ENCODE measurements around the gene RASSF5. TPM values are rescaled to one million over a fixed set of nuclear protein-coding genes. Genes with fewer than 3 reads are reported as not detected.
A peak's percentile ranks its signal among the peaks of the same experiment; 100 is the strongest.

The RASSF5 gene
- total RNA-seq, 1 donor from 2014 or later, result 116 TPM

DNA sequence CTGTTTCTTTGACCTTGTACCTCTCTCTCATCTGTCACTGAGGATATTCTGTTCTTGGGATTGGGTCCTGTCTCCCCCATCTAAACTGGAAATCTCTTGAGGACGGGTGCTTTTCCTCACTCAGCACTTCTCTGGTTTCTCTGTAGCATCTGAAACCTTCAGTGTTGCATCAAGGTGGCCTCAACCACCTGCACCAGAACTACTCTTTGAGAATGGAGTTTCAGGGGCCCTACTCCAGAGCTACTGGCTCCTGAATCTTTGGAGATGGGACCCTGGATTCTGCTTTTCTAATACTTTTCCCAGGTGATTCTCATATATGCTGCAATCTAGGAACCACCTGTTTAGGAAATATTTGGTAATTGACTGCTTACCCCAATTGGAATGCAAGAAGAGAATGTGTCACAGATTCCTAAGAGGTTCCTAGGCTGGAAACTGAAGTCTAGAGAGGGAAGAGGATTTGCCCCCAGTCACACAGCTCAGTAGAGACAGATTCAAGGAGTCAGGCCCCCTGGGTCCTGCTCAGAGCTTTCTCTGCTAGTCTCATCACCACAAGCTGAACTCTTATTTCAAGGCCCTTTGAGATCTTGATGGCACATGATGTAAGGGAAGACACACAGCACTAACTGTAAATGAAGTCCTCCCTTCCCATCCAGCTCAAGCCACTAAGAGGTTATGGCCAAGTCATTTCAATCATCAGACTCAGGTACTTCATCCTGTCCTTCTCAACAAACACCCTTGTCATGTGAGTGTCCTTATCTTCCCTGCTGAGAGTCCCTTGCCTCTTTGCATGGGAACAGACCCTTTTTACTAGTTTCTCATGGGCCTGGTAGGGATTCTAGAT, 56.3 kb downstream of the RASSF5 start:
- CTCF ChIA-PET, result interaction anchor here (0.8 to 3.9 kb wide), 7 partner anchors 9 to 49 kb away, joined by 3 to 25 read pairs (median 5); partner anchors contain the start of gene EIF2D
- peak; percentile 3 for ATAC-seq (ENCODE audit: low read depth)

GRCh38 chr1:206565995-206566394, 58.7 kb downstream of the RASSF5 start:
- H3K4me3 Mint-ChIP-seq, result no peak overlapping the region
- no peak for TF ChIP-seq CTCF (IDR thresholded peaks at IDR 0.05)
- ATAC-seq (ENCODE audit: low read depth) (no peak), DNase-seq (no peak)
- peaks cover 91% of the 10 kb centered on the region for H3K36me3 Mint-ChIP-seq (ENCODE audit: low read depth)
- POLR2A ChIA-PET, result interaction anchor here (0.8 to 12.6 kb wide), 5 partner anchors 10 to 89 kb away, joined by 3 to 343 read pairs (median 6); no protein-coding TSS in a partner anchor
- peak overlapping the region; percentile 24 for H3K27ac Mint-ChIP-seq
- H3K4me1 Mint-ChIP-seq, result peaks cover 97% of the 10 kb centered on the region
- CTCF ChIA-PET, result interaction anchor here (0.7 to 1.8 kb wide), 5 partner anchors 10 to 660 kb away, joined by 3 to 7 read pairs (median 3); no protein-coding TSS in a partner anchor
- H3K27me3 Mint-ChIP-seq, result no peaks in the 10 kb centered on the region
- intact Hi-C loops (cut with micrococcal nuclease), result no loop called here
- no peaks in the 10 kb centered on the region for H3K9me3 Mint-ChIP-seq

More for the DNA sequence above, 56.3 kb downstream of the RASSF5 start:
- Mint-ChIP-seq H3K4me1 (peaks cover 98% of the 10 kb centered on the region), H3K9me3 (no peaks in the 10 kb centered on the region), H3K4me3 (peak overlapping the region; percentile 63), H3K27ac (peak overlapping the region; percentile 73), H3K36me3 (ENCODE audit: low read depth) (peaks cover 87% of the 10 kb centered on the region), H3K27me3 (no peaks in the 10 kb centered on the region)
- no peak for TF ChIP-seq CTCF (IDR thresholded peaks at IDR 0.05)
- POLR2A ChIA-PET, result interaction anchor here (0.8 to 12.6 kb wide), 7 partner anchors 13 to 757 kb away, joined by 3 to 343 read pairs (median 3); partner anchors contain the start of genes CD55 and IKBKE
- intact Hi-C loops (cut with micrococcal nuclease), result loop anchor here (1.0 kb wide), 2 partner anchors 9 to 12 kb away; no protein-coding TSS in a partner anchor
- DNase-seq, result no peak

GRCh38 chr1:206566999-206567398, 59.7 kb downstream of the RASSF5 start:
- no peaks in the 10 kb centered on the region for H3K27me3 Mint-ChIP-seq
- no peaks in the 10 kb centered on the region for H3K9me3 Mint-ChIP-seq
- ChIA-PET POLR2A (interaction anchor here (0.6 to 3.0 kb wide), 5 partner anchors 9 to 14 kb away, joined by 3 to 15 read pairs (median 3); no protein-coding TSS in a partner anchor), CTCF (interaction anchor here (1.3 to 1.8 kb wide), 3 partner anchors 9 to 20 kb away, joined by 3 to 7 read pairs (median 5); no protein-coding TSS in a partner anchor)
- ATAC-seq (ENCODE audit: low read depth) (no peak), DNase-seq (no peak)
- H3K4me3 Mint-ChIP-seq, result no peak overlapping the region
- TF ChIP-seq CTCF (IDR thresholded peaks at IDR 0.05), result no peak
- peaks cover 98% of the 10 kb centered on the region for H3K4me1 Mint-ChIP-seq
- H3K36me3 Mint-ChIP-seq (ENCODE audit: low read depth), result peaks cover 92% of the 10 kb centered on the region
- H3K27ac Mint-ChIP-seq, result peak overlapping the region; percentile 41
- intact Hi-C loops (cut with micrococcal nuclease), result no loop called here

- POLR2A ChIA-PET, result interaction anchor here (3.0 kb wide), 1 partner anchor 13 kb away, joined by 15 read pairs; no protein-coding TSS in a partner anchor
- H3K27ac Mint-ChIP-seq, result peak overlapping the region; percentile 72
- intact Hi-C loops (cut with micrococcal nuclease), result no loop called here
- peaks cover 98% of the 10 kb centered on the region for H3K4me1 Mint-ChIP-seq
- no peak for ATAC-seq (ENCODE audit: low read depth)
- H3K9me3 Mint-ChIP-seq, result no peaks in the 10 kb centered on the region
- DNase-seq, result no peak
- H3K4me3 Mint-ChIP-seq, result no peak overlapping the region
- TF ChIP-seq CTCF (IDR thresholded peaks at IDR 0.05), result no peak
- CTCF ChIA-PET, result interaction anchor here (1.0 to 1.1 kb wide), 2 partner anchors 12 to 23 kb away, joined by 3 to 4 read pairs; no protein-coding TSS in a partner anchor
- peaks cover 92% of the 10 kb centered on the region for H3K36me3 Mint-ChIP-seq (ENCODE audit: low read depth)
- no peaks in the 10 kb centered on the region for H3K27me3 Mint-ChIP-seq
These were observed 60.9 kb downstream of the RASSF5 start for GRCh38 chr1:206568256-206568655.

All from activated B cell treated with CpG ODN at 0.5 μM for 24 hours (primary cell).